ENCODE measurements around the gene HRH3. TPM values are rescaled to one million over a fixed set of nuclear protein-coding genes. Genes with fewer than 3 reads are reported as not detected.
A peak's percentile ranks its signal among the peaks of the same experiment; 100 is the strongest.

The HRH3 gene
- not detected for total RNA-seq

- no peaks in the 10 kb centered on the region for H3K4me1 Mint-ChIP-seq
- ChIA-PET POLR2A (no interaction called here), CTCF (no interaction called here)
- ATAC-seq (peak; percentile 66), DNase-seq (peak; percentile 60)
- H3K4me3 Mint-ChIP-seq = no peak within 1 kb of the TSS
- intact Hi-C loops (cut with DNase I, micrococcal nuclease) = loop anchor here in 1 of 2 experiments (1.0 kb wide), 1 partner anchor 18 kb away; the partner anchor contains the start of gene OSBPL2
- H3K36me3 Mint-ChIP-seq (ENCODE audit: low read depth) = no peaks in the 10 kb centered on the region
- H3K9me3 Mint-ChIP-seq (ENCODE audit: low read depth) = no peaks in the 10 kb centered on the region
- no peak within 1 kb of the TSS for H3K27ac Mint-ChIP-seq
- peaks cover 35% of the 10 kb centered on the region for H3K27me3 Mint-ChIP-seq
Measured at GRCh38 chr20:62219992-62220665, at the start of gene HRH3. Gene HRH3, minus strand, starts transcription at chr20:62220278. Its CDS starts 308 bp downstream, at chr20:62219970.

- ChIA-PET POLR2A (no interaction called here), CTCF (no interaction called here)
- ATAC-seq (no peak), DNase-seq (no peak)
- H3K36me3 Mint-ChIP-seq (ENCODE audit: low read depth) = peaks cover 15% of the 10 kb centered on the region
- H3K27ac Mint-ChIP-seq = no peak overlapping the region
- no peaks in the 10 kb centered on the region for H3K4me1 Mint-ChIP-seq
- no peaks in the 10 kb centered on the region for H3K9me3 Mint-ChIP-seq (ENCODE audit: low read depth)
- H3K27me3 Mint-ChIP-seq = no peaks in the 10 kb centered on the region
- H3K4me3 Mint-ChIP-seq = no peak overlapping the region
- intact Hi-C loops (cut with DNase I, micrococcal nuclease) = no loop called here
Measured at GRCh38 chr20:62269871-62270270, 49.8 kb upstream of the HRH3 start.

- DNase-seq = no peak
- Mint-ChIP-seq H3K27ac (no peak overlapping the region), H3K36me3 (ENCODE audit: low read depth) (peaks cover 20% of the 10 kb centered on the region), H3K9me3 (ENCODE audit: low read depth) (no peaks in the 10 kb centered on the region), H3K4me1 (no peaks in the 10 kb centered on the region), H3K27me3 (no peaks in the 10 kb centered on the region), H3K4me3 (no peak overlapping the region)
- POLR2A ChIA-PET = no interaction called here
- intact Hi-C loops (cut with DNase I, micrococcal nuclease) = no loop called here
- no peak for ATAC-seq
- CTCF ChIA-PET = no interaction called here
Measured at GRCh38 chr20:62269378-62269777, 49.3 kb upstream of the HRH3 start.

- H3K27ac Mint-ChIP-seq = no peak overlapping the region
- DNase-seq (no peak), ATAC-seq (no peak)
- peaks cover 19% of the 10 kb centered on the region for H3K36me3 Mint-ChIP-seq (ENCODE audit: low read depth)
- ChIA-PET CTCF (interaction anchor here (0.6 to 1.3 kb wide), 2 partner anchors 9 to 57 kb away, joined by 3 read pairs; no protein-coding TSS in a partner anchor), POLR2A (no interaction called here)
- no peaks in the 10 kb centered on the region for H3K4me1 Mint-ChIP-seq
- no peaks in the 10 kb centered on the region for H3K27me3 Mint-ChIP-seq
- H3K9me3 Mint-ChIP-seq (ENCODE audit: low read depth) = no peaks in the 10 kb centered on the region
- no peak overlapping the region for H3K4me3 Mint-ChIP-seq
- intact Hi-C loops (cut with DNase I, micrococcal nuclease) = no loop called here
Measured at GRCh38 chr20:62268228-62268900, 48.3 kb upstream of the HRH3 start.

- ATAC-seq = no peak
- H3K27ac Mint-ChIP-seq = no peak overlapping the region
- H3K36me3 Mint-ChIP-seq (ENCODE audit: low read depth) = peaks cover 18% of the 10 kb centered on the region
- H3K9me3 Mint-ChIP-seq (ENCODE audit: low read depth) = no peaks in the 10 kb centered on the region
- no peak overlapping the region for H3K4me3 Mint-ChIP-seq
- intact Hi-C loops (cut with DNase I, micrococcal nuclease) = no loop called here
- no peaks in the 10 kb centered on the region for H3K27me3 Mint-ChIP-seq
- ChIA-PET POLR2A (no interaction called here), CTCF (interaction anchor here (1.3 kb wide), 1 partner anchor 10 kb away, joined by 3 read pairs; no protein-coding TSS in a partner anchor)
- no peaks in the 10 kb centered on the region for H3K4me1 Mint-ChIP-seq
- no peak for DNase-seq
Measured at GRCh38 chr20:62267543-62267942, 47.5 kb upstream of the HRH3 start.

- H3K4me1 Mint-ChIP-seq = no peaks in the 10 kb centered on the region
- ATAC-seq = no peak
- ChIA-PET POLR2A (no interaction called here), CTCF (interaction anchor here (1.3 kb wide), 1 partner anchor 11 kb away, joined by 3 read pairs; no protein-coding TSS in a partner anchor)
- no peaks in the 10 kb centered on the region for H3K9me3 Mint-ChIP-seq (ENCODE audit: low read depth)
- intact Hi-C loops (cut with DNase I, micrococcal nuclease) = no loop called here
- no peaks in the 10 kb centered on the region for H3K27me3 Mint-ChIP-seq
- peaks cover 16% of the 10 kb centered on the region for H3K36me3 Mint-ChIP-seq (ENCODE audit: low read depth)
- no peak overlapping the region for H3K27ac Mint-ChIP-seq
- H3K4me3 Mint-ChIP-seq = no peak overlapping the region
- DNase-seq = no peak
Measured at GRCh38 chr20:62266851-62267250, 46.8 kb upstream of the HRH3 start.

GRCh38 chr20:62266340-62266739 is 46.3 kb upstream of the HRH3 start:
- no peaks in the 10 kb centered on the region for H3K9me3 Mint-ChIP-seq (ENCODE audit: low read depth)
- peaks cover 18% of the 10 kb centered on the region for H3K36me3 Mint-ChIP-seq (ENCODE audit: low read depth)
- DNase-seq = peak; percentile 27
- POLR2A ChIA-PET = no interaction called here
- no peak for ATAC-seq
- H3K4me3 Mint-ChIP-seq = no peak overlapping the region
- no peak overlapping the region for H3K27ac Mint-ChIP-seq
- H3K4me1 Mint-ChIP-seq = no peaks in the 10 kb centered on the region
- intact Hi-C loops (cut with DNase I, micrococcal nuclease) = no loop called here
- CTCF ChIA-PET = interaction anchor here (0.6 kb wide), 1 partner anchor 10 kb away, joined by 4 read pairs; no protein-coding TSS in a partner anchor
- no peaks in the 10 kb centered on the region for H3K27me3 Mint-ChIP-seq

GRCh38 chr20:62265365-62265764 is 45.3 kb upstream of the HRH3 start:
- H3K9me3 Mint-ChIP-seq (ENCODE audit: low read depth) = no peaks in the 10 kb centered on the region
- H3K27me3 Mint-ChIP-seq = no peaks in the 10 kb centered on the region
- H3K4me1 Mint-ChIP-seq = no peaks in the 10 kb centered on the region
- no peak overlapping the region for H3K4me3 Mint-ChIP-seq
- POLR2A ChIA-PET = no interaction called here
- CTCF ChIA-PET = interaction anchor here (0.7 kb wide), 1 partner anchor 371 kb away, joined by 4 read pairs; no protein-coding TSS in a partner anchor
- H3K27ac Mint-ChIP-seq = no peak overlapping the region
- H3K36me3 Mint-ChIP-seq (ENCODE audit: low read depth) = peaks cover 18% of the 10 kb centered on the region
- no peak for ATAC-seq
- DNase-seq = no peak
- intact Hi-C loops (cut with DNase I, micrococcal nuclease) = no loop called here

- intact Hi-C loops (cut with DNase I, micrococcal nuclease) = no loop called here
- H3K4me3 Mint-ChIP-seq = no peak overlapping the region
- no peak for ATAC-seq
- POLR2A ChIA-PET = no interaction called here
- H3K27me3 Mint-ChIP-seq = no peaks in the 10 kb centered on the region
- CTCF ChIA-PET = no interaction called here
- H3K27ac Mint-ChIP-seq = no peak overlapping the region
- H3K9me3 Mint-ChIP-seq (ENCODE audit: low read depth) = no peaks in the 10 kb centered on the region
- H3K4me1 Mint-ChIP-seq = no peaks in the 10 kb centered on the region
- peaks cover 22% of the 10 kb centered on the region for H3K36me3 Mint-ChIP-seq (ENCODE audit: low read depth)
- DNase-seq = no peak
Measured at GRCh38 chr20:62263396-62263795, 43.3 kb upstream of the HRH3 start.

- POLR2A ChIA-PET = no interaction called here
- Mint-ChIP-seq H3K36me3 (ENCODE audit: low read depth) (peaks cover 19% of the 10 kb centered on the region), H3K9me3 (ENCODE audit: low read depth) (no peaks in the 10 kb centered on the region), H3K27me3 (no peaks in the 10 kb centered on the region), H3K4me3 (no peak overlapping the region), H3K27ac (no peak overlapping the region), H3K4me1 (no peaks in the 10 kb centered on the region)
- CTCF ChIA-PET = interaction anchor here (0.5 kb wide), 1 partner anchor 77 kb away, joined by 3 read pairs; no protein-coding TSS in a partner anchor
- ATAC-seq (no peak), DNase-seq (no peak)
- intact Hi-C loops (cut with DNase I, micrococcal nuclease) = no loop called here
Measured at GRCh38 chr20:62262064-62262463, 42.0 kb upstream of the HRH3 start.

GRCh38 chr20:62259294-62259565 is 39.2 kb upstream of the HRH3 start:
- DNase-seq (no peak), ATAC-seq (no peak)
- no peaks in the 10 kb centered on the region for H3K27me3 Mint-ChIP-seq
- H3K4me1 Mint-ChIP-seq = no peaks in the 10 kb centered on the region
- H3K9me3 Mint-ChIP-seq (ENCODE audit: low read depth) = no peaks in the 10 kb centered on the region
- ChIA-PET POLR2A (no interaction called here), CTCF (no interaction called here)
- H3K4me3 Mint-ChIP-seq = no peak overlapping the region
- H3K27ac Mint-ChIP-seq = no peak overlapping the region
- intact Hi-C loops (cut with DNase I, micrococcal nuclease) = no loop called here
- peaks cover 8% of the 10 kb centered on the region for H3K36me3 Mint-ChIP-seq (ENCODE audit: low read depth)

Data from activated CD4-positive, alpha-beta T cell treated with anti-CD3 and anti-CD28 coated beads for 36 hours (primary cell).